SIG-M5 treated with dmso at 0.1 percent for 504 hours (cell line): ENCODE results near the gene SMG6.

Source experiments
- DNase-seq: peaks from one replicate; lab custom pipeline; 2025; ENCODE audit not compliant: unreplicated experiment; lab: John Stamatoyannopoulos, UW

Gene SMG6

DNA sequence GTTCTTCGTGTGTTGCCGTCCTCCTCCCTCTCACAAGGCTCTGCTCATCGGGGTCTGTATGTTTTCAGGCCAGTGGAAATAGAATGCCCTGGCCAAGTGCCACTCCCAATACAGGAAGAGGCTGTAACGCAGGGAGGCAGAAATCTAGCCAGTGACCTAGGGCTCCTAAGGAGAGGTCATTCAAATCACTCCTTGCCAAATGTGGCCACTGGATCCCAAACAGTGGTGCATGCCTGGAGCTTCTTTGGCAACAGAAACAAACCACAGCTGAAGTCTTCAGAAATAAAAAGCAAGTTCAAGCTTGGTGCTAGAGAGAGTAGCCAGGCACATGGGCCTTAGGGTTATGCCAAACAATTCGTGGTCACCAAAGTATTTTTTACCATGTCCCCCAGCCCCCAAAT is 66.1 kb downstream of the SMG6 start:
- no peak for DNase-seq

DNA sequence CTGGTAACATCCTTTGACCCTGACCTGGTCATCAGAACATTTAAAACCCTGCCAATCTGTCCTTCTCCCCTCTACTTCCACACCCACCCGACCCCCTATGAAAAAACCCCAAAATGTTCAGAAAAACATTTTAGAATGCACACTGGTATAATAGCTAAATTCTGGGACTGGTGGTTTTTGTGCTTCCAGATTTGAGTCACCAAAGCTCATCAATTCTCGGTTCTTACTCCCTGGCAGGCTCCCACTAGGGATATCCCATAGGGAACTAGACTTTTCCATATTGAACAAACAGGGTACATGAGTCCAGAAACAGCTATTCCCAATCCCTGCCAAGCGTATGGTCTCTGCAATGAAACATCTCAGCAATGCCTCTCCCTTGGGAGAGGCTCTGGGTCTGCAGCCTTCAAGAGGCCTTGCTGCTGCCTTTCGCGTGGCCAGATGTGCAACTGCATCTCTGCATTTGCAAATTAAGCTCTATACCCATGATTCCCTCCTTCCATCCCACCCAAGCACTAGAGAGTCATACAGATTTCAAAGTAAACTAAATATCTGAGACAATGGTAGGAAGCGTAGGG is 67.7 kb downstream of the SMG6 start:
- no peak for DNase-seq

DNA sequence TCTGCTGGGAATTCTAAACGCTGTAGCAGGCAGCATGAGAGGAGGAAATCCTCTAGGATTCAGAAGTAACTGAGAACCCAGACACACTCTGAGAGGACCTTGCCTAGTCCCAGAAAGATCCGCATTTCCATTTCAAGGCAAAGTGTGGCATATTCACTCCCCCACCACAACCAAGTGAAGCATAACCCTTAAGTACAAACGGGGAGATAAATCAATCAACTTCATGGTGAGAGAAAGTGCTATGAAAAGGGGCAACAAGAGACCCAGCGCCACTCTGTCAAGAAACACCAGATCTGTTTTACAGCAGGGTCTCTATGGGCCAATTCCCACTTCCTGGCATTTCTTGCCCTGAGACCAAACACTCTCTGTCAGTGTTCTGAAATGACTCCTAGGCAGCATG is 68.3 kb downstream of the SMG6 start:
- no peak for DNase-seq

DNA sequence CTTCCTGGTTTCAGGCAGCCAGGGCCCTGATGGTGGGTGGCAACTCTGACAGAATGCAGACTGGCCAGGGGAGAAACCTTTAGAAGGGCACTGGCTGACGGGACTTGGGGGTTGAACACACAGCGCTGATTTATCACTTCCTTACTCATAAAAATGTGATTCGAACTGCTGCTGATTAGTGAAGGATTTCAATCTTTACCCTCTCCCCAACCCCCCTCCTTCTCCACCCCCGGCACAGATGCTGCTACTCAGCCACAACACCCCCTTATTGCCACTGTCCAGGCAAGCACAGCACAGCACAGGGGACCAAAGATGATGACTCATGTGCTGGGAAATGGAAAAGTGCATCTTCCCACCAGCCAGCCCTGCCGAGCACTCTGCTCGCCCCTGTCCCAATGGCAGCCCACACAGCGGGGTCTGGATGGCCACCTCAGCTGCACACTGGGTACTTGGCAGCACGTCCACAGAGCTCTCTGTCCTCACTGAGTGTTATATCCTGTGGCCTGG is 70.1 kb downstream of the SMG6 start:
- no peak for DNase-seq

DNA sequence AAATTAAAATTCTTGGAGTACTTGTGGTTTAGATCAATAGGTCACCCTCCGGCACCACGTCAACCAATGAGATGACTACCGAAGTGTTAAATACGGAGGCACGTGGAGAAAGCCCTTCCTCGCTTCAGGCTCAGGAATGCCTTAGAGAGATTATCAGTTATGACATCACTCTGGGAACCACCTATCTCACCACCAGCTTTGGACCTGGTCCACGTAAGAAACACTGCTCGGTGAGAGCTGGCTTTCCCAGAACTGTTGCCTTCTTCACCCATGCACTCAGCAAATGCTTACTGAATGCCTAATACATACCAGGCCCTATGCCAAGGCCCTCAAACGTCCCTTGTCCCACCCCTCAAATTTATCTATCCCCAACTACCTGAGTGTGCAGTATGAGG is 71.3 kb downstream of the SMG6 start:
- DNase-seq, result no peak

DNA sequence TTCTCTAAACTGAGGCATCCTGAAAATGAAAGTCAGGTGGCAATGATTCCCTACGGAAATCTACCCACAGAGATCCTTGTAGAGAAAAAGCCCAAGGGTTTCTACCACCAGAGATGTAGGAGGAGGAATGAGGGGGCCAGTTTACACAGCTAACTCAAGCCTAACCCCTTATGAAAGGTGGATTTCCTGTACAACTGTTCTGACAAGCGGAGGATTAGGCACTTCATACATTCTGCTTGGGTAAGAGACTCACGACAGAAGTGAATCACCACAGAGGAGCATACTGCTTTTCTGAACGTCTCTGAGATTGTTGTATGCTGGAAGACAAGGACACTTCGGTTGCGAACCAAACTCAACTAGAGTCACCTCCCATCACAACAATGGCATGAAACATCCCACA is 72.7 kb downstream of the SMG6 start:
- no peak for DNase-seq

DNA sequence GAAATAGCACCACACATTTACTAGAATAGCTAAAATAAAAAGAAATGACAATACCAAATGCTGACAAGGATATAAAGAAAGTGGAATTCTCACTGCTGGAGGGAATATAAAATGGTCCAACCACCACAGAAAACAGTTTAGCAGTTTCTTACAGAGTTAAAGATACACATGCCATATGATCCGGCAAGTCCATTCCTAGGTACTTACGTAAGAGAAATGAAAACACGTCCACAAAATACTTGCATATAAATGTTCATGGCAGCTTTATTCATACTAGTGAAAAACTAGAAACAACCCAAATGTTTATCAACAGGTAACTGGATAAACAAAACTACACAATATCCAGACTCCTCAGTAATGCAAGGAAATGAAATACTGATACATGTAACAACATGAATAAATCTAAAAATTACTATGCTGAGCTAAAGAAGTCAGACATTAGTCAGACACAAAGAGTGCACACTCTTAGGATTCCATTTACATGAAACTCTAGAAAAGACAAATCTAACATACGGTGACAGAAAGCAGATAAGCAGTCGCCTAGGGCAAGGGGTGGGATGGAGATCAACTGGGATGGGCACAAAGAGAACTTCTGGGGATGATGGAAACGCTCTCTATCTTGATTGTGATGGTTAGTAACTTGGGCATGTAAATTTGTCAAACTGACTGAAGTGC is 76.4 kb downstream of the SMG6 start:
- DNase-seq, result no peak

DNA sequence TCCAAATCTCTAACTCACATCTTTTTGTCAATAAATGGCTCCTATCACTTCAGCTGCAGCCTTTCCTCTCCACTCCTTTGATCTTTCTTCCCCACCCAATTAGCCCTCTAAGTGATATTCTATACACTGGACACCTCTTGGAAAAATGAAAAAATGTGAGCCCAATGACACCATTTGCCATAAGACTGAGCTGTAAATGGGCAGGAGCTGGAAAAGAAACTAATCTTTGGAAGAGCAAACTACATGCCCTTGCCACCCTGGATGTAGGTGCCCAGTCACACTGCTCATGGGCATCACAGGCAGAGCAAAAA is 80.0 kb downstream of the SMG6 start:
- DNase-seq, result no peak

DNA sequence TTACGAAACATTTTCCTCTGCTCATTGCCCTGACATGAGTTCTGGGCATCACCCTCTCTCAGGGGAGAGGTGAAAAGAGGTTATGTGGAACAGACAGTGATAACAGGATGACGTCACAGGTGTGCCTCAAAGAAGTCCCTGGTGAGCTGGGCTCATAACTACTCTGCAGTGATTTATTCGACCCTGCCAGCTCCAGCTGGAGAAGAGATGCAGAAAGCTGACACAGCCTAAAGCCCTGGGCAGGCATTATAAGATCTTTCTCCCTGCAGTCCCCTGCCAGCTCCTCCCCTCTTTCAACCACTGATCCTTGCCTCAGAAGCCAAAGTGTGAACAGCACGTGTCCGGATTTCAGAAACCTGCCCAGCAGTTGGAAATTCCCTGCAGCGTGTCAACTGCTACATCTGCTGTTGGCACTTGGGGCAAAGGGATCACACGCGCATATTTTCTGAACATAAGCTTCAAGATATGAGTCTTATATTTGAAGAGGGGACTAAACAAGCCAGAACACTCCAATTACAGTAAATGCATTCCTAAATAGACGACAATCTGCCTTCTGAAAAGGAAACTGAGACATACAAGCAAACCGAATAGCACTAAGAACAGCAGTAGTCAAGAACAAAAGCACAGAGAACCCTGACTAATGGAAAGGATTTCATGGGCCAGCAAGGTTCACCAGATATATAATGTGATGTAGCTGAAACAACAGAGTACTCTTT is 80.5 kb downstream of the SMG6 start:
- DNase-seq, result no peak

DNA sequence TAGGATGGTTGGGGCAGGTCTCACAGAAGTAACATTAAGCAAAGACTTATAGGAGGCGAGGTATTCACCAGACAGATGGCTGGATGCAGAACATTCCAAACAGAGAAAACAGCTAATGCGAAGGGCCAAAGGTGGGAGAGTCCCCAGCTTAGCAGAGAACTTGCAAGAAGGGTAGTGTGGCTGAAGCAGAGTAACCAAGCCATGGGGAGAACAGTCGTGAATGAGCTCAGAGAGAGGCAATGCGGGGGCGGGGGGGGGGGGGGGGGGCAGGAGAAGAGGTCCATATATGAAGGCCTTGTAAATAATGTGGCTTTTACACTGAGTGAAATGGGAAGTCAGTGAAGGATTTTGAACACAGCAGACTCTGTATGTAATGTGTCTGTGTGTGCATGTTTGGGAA is 81.3 kb downstream of the SMG6 start:
- DNase-seq, result no peak

DNA sequence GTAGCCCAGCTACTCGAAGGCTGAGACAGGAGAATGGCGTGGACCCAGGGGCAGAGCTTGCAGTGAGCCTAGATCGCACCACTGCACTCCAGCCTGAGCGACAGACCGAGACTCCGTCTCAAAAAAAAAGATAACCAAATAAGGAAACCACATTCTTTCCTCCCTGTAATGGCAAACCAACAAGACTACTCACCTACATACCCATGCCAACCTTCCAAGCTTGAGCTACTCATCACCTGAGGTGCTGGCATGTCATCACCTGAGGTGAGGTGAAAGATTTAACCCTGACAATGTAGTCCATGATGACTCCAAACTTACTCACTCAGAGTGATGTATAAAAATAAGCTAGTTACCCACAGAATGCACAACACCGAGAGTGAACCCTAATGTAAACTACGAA is 85.2 kb downstream of the SMG6 start:
- no peak for DNase-seq

DNA sequence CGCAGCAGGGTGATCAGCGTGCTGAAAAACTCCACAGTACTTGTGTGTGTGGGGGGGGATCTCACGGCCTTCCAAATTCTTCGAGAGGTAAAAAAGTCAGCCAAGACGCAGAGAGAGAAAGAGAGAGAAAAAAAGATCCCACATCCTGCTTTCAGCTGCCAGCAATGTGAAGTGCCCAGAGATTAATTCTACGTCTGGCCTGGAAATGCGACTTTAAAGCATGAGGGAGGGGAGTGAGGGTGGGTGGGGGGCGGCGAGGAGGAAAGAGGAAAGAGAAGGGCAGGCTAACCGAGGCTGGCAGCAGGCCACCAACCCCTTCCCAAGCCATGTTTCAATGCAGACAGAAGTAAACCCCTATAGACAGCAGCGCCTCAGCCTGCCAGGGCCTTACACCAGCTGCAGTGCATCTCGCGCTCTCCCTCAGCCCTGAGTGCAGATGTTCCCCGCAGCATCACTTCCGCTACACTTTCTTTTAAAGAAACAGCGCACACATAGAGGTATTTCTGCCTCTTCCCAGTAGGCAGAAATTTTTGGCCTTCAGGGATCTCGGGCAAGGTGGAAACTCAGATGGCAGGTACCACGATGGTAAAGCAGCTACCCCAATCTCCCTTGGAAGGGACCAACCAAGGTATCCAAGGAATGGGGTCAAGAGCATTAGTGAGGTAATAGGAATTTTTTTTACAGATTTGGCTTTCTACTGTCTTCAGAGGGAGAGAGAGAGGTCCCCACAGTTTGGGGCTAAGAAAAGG is 87.8 kb downstream of the SMG6 start:
- no peak for DNase-seq

DNA sequence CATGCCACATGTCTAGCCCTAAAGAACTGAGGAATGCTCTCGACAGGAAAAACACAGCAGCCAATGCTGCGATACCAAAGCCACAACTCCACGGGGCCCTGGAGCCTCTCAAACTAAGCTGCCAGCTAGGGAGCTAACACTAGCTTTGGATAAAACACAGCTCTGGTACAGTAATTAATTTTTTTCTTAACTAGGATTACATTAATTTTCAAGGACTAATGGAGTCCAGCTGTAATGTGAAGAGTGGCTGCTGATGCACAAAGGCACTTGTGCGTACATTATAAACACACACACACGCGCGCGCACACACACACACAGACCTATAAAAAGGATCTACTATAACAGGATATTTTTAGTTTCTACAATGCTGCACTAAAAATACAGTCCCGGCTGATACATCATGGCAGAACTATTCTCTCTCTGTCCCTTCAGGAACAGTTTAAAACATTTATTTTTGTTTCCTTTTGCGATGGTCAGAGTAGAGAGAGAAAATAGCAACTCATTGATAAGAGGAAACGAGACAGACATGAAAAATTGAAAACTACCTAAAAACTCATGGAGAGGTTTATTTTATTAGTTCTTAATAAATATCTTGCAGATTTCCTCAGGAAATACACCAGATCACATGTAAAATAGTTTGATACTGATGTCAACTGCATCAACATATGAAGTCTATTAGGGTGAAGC is 88.5 kb downstream of the SMG6 start:
- no peak for DNase-seq

DNA sequence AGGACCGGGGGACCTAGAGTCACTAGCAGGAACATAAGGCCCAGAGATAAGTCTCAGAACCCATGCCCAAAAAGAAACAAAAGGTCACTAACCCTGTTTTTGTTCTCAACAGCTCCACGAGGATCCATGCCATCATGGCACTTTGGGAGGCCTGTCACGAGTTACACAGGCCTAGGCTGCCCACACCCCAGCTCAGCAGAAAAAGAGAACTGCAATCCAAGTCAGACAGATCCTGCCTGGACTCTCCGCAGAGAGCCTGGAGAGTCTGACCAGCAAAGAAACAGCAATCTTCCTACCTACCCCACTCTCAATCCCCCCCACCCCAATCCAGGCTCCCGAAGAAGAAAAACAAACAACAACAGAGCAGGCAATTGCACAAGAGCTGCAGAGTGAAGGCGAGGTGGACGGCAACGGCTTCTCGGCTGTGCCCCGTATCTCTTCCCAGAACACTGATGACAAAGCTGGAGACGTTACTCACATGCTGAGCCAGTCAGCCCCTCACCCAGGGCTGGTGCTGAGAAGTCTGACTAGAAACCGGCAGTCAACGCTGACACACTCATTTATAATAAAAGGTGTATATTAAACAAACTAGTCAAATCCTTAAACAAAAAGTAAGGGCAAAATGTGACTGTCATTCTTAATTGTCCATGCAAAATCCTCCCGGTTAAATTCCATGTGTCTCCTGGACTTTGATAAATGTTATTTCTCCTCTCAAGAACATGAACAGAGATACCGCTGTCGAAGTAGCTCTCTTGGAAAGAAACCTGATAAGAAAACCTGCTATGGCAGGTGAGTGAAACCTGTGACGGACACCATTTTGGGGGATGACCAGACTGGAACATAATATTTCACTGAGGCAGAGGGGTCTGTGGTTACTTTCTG is 89.3 kb downstream of the SMG6 start:
- no peak for DNase-seq

DNA sequence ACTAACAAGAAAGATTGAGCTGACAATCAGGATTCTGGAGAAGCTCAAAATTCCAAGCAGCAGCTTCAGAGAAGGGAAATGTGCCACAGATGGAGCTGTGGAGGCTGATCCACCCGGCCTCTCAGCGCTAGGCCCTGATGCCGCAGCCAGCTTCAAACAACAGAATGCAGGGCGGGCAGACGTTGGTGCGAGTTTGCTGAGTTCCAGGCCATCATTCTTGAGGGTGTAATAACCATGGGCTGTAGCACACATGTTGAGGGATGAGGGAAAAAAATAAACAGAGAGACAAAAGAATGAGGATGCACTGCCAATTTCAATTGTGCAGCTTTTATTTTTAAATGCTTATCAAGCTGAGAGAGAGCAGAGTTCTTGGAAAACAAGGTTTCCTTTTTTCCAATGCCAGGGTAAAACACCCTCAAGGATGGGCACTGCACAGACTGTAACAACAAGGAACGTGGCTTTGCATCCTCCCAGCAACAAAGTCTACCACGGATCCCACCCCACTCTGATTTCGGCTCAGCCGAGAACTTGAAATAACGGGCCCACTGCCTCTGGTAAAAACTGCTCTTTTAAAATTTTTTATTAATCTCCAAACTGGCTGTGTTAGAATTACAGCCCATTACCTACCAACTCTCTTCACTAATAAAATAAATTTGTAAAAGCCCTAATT is 90.2 kb downstream of the SMG6 start:
- DNase-seq, result no peak

DNA sequence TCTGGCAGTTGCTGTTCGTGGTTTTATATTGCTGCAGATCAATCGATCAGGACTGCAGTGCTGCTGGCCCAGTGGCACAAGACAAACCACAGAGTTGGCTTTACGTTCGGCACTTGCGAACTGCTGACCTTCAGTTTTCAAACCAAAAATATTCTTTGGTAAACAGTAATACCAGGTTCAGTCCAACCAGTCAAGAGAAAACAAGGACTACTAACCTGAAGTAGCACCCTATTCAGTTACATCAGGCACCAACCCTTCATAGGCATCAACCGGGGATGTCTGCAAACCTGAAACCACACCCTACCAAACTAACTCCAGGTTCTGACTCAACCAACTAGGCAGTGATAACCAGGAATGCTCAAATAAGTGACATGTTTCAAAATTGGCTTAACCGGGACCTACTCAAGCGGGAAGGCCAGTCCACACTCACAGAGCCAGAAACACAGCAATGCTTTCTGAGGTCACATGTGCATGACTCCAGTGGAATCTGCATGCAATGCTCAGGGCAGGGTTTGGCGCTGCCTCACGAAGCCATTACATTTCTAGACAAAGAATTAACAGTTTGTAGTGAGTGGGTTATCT is 91.1 kb downstream of the SMG6 start:
- no peak for DNase-seq

DNA sequence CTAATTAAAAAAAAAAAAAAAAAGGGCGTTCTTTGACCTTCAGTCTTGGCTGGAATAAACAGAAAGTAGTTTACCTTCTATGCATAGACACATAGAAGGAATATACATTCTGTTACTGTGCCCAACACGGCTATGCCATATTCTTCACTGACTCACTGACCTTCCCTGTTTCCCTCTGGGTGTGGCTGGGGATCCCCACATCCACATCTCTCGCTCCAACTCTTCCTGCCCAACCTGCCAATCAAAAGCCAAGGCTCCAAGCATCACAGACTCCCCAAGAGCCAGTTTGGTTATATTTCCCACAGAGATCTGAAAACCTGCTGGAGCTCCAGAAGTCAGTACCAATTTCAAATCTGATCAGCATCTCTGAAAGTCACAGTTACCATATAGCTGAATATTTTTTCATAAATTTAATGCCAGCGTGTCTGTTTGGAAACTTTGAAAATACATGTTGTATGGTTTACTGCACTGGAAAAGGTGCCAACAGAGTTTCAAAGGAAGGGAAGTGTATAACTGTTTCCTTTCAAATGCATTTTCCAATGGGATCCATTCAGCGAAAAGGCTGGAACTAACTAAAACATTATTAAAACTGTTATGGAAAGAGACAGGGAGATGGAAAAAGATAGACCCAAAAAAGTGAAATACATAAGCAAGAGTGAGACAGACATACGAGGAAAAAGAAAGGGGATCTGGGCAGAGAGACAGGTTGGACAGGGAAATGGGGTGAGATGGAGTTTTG is 91.8 kb downstream of the SMG6 start:
- DNase-seq, result no peak

DNA sequence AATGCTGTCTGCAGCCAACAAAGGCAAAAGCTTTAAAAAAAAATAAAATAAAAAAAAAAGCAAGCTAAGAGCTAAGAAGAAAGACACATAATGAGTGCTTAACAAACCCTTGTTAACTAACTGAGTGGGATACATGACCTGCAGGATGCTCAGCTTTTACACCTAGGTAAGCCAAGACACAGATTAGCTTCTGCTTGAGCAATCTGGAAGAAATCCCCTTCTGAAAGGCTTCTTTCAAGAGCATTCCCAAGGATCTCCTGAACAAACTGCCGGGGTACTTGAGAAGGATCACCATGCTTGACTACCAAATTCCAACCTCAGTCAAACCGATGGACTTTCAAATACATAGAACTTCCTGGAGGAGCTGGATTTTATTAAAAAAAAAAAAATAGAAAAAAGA is 92.9 kb downstream of the SMG6 start:
- no peak for DNase-seq
